Measurements from ENCODE around the gene NMB.
A peak's percentile ranks its signal among the peaks of the same experiment; 100 is the strongest.
"Not testable (repeated sequence)": the region's sequence is repeated elsewhere in the genome, so short reads cannot be mapped to it uniquely, and the experiment has no call there.

NMB gene

DNA sequence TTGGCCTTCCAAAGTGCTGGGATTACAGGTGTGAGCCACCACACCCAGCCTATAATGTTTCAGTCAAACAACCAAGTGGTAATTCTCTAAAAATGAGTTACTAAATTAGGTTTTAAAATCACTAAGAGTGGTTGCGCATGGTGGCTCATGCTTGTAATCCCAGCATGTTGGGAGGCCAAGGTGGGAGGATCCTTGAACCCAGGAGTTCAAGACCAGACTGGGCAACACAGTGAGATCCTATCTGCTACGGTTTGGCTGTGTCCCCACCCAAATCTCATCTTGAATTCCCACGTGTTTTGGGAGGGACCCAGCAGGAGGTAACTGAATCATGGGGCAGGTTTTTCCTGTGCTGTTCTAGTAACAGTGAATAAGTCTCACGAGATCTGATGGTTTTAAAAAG, 31.9 kb upstream of the NMB start:
- peaks cover 13% of the 10 kb centered on the region for H3K4me1 ChIP-seq (ENCODE audit: low read length)

DNA sequence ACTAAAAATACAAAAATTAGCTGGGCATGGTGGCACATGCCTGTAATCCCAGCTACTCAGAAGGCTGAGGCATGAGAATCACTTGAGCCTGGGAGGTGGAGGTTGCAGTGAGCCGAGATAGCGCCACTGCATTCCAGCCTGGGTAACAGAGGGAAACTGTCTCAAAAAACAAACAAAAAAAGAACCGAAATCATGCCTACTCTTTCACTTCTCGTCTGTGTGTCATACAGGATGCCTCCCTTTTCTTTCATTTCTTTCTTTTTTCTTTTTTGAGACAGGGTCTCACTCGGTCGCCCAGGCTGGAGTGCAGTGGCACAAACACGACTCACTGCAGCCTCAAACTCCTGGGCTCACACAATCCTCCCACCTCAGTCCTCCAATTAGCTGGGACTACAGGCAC, 28.4 kb upstream of the NMB start:
- Histone ChIP-seq H3K4me1 (ENCODE audit: low read length) (peaks cover 13% of the 10 kb centered on the region), H3K4me2 (ENCODE audit: low read length) (peak overlapping the region; percentile 8; the same call in 1 of the 2 replicates), H3K27ac (ENCODE audit: low read length) (peak overlapping the region; percentile 35), H3K36me3 (replicated peaks; ENCODE audit: low read depth, low read length) (peaks cover 36% of the 10 kb centered on the region)
- not testable (repeated sequence) for H3K27me3 ChIP-seq (ENCODE audit: low read depth, low read length); H4K20me1 ChIP-seq (ENCODE audit: insufficient read depth, low read length); H3K79me2 ChIP-seq (ENCODE audit: low read length); H3K4me3 ChIP-seq (ENCODE audit: low read length); H2AFZ ChIP-seq (ENCODE audit: low read depth, low read length); H3K9ac ChIP-seq (ENCODE audit: low read length); H3K9me3 ChIP-seq (ENCODE audit: insufficient read depth, low read length)

More for the DNA sequence above, 31.9 kb upstream of the NMB start:
- Histone ChIP-seq H2AFZ (ENCODE audit: low read depth, low read length) (no peak overlapping the region), H3K27me3 (ENCODE audit: low read depth, low read length) (no peaks in the 10 kb centered on the region), H3K36me3 (replicated peaks; ENCODE audit: low read depth, low read length) (peaks cover 28% of the 10 kb centered on the region), H3K4me3 (ENCODE audit: low read length) (no peak overlapping the region), H3K4me2 (ENCODE audit: low read length) (no peak overlapping the region), H3K79me2 (ENCODE audit: low read length) (peaks cover 28% of the 10 kb centered on the region), H3K9me3 (ENCODE audit: insufficient read depth, low read length) (no peaks in the 10 kb centered on the region), H4K20me1 (ENCODE audit: insufficient read depth, low read length) (no peaks in the 10 kb centered on the region; the same call in 1 of the 2 replicates), H3K9ac (ENCODE audit: low read length) (no peak overlapping the region), H3K27ac (ENCODE audit: low read length) (no peak overlapping the region)
- TF ChIP-seq EZH2phosphoT487 (IDR thresholded peaks at IDR 0.05; ENCODE audit: low read depth): no peak
- TF ChIP-seq, protein P1, sequence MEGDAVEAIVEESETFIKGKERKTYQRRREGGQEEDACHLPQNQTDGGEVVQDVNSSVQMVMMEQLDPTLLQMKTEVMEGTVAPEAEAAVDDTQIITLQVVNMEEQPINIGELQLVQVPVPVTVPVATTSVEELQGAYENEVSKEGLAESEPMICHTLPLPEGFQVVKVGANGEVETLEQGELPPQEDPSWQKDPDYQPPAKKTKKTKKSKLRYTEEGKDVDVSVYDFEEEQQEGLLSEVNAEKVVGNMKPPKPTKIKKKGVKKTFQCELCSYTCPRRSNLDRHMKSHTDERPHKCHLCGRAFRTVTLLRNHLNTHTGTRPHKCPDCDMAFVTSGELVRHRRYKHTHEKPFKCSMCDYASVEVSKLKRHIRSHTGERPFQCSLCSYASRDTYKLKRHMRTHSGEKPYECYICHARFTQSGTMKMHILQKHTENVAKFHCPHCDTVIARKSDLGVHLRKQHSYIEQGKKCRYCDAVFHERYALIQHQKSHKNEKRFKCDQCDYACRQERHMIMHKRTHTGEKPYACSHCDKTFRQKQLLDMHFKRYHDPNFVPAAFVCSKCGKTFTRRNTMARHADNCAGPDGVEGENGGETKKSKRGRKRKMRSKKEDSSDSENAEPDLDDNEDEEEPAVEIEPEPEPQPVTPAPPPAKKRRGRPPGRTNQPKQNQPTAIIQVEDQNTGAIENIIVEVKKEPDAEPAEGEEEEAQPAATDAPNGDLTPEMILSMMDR (IDR thresholded peaks at IDR 0.05; ENCODE audit: low read depth, low read length): no peak

DNA sequence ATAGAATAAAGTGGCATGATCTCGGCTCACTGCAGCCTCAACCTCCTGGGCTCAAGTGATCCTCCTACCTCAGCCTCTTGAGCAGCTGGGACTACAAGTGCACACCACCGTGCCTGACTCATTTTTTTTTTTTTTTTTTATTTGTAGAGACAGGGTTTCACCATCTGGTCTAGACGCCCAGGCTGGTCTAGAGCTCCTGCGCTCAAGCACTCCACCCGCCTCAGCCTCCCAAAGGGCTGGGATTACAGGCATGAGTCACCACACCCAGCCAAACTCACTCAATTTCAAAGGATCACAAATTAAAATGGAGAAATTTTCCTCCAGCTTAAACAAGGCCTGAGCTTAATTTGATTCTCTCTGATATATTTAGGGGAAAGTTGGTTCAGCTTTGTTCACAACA, 27.3 kb upstream of the NMB start:
- peaks cover 26% of the 10 kb centered on the region for H3K36me3 ChIP-seq (replicated peaks; ENCODE audit: low read depth, low read length)
- H3K27ac ChIP-seq (ENCODE audit: low read length): no peak overlapping the region
- no peak overlapping the region for H3K4me2 ChIP-seq (ENCODE audit: low read length)

DNA sequence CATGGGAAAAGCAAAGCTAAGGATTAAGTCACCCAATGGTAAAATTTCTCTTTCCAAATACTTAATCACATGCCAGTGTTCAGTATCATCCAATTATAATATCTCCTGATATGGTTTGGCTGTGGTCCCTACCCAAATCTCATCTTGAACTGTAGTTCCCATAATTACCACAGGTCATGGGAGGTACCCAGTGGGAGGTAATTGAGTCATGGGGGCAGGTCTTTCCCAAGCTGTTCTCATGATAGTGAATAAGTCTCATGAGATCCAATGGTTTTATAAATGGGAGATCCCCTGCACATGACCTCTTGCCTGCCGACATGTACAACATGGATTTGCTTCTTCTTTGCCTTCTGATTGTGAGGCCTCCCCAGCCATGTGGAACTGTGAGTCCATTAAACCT, 26.1 kb upstream of the NMB start:
- Histone ChIP-seq H3K9me3 (ENCODE audit: insufficient read depth, low read length) (no peaks in the 10 kb centered on the region), H3K79me2 (ENCODE audit: low read length) (no peaks in the 10 kb centered on the region), H3K36me3 (replicated peaks; ENCODE audit: low read depth, low read length) (peaks cover 26% of the 10 kb centered on the region), H2AFZ (ENCODE audit: low read depth, low read length) (no peak overlapping the region), H3K4me1 (ENCODE audit: low read length) (peaks cover 13% of the 10 kb centered on the region), H3K4me2 (ENCODE audit: low read length) (no peak overlapping the region), H3K27ac (ENCODE audit: low read length) (no peak overlapping the region), H4K20me1 (ENCODE audit: insufficient read depth, low read length) (no peaks in the 10 kb centered on the region), H3K27me3 (ENCODE audit: low read depth, low read length) (no peaks in the 10 kb centered on the region), H3K9ac (ENCODE audit: low read length) (no peak overlapping the region), H3K4me3 (ENCODE audit: low read length) (no peak overlapping the region)
- TF ChIP-seq, protein P1 (IDR thresholded peaks at IDR 0.05; ENCODE audit: low read depth, low read length): no peak
- no peak for TF ChIP-seq EZH2phosphoT487 (IDR thresholded peaks at IDR 0.05; ENCODE audit: low read depth)

More for the DNA sequence above, 27.3 kb upstream of the NMB start:
- no peak overlapping the region for H2AFZ ChIP-seq (ENCODE audit: low read depth, low read length)
- H3K27me3 ChIP-seq (ENCODE audit: low read depth, low read length): no peaks in the 10 kb centered on the region
- TF ChIP-seq, protein P1 (IDR thresholded peaks at IDR 0.05; ENCODE audit: low read depth, low read length): no peak
- no peak for TF ChIP-seq EZH2phosphoT487 (IDR thresholded peaks at IDR 0.05; ENCODE audit: low read depth)
- peaks cover 13% of the 10 kb centered on the region for H3K4me1 ChIP-seq (ENCODE audit: low read length)
- H3K9me3 ChIP-seq (ENCODE audit: insufficient read depth, low read length): no peaks in the 10 kb centered on the region
- no peak overlapping the region for H3K4me3 ChIP-seq (ENCODE audit: low read length)
- H4K20me1 ChIP-seq (ENCODE audit: insufficient read depth, low read length): no peaks in the 10 kb centered on the region
- no peaks in the 10 kb centered on the region for H3K79me2 ChIP-seq (ENCODE audit: low read length)
- no peak overlapping the region for H3K9ac ChIP-seq (ENCODE audit: low read length)

DNA sequence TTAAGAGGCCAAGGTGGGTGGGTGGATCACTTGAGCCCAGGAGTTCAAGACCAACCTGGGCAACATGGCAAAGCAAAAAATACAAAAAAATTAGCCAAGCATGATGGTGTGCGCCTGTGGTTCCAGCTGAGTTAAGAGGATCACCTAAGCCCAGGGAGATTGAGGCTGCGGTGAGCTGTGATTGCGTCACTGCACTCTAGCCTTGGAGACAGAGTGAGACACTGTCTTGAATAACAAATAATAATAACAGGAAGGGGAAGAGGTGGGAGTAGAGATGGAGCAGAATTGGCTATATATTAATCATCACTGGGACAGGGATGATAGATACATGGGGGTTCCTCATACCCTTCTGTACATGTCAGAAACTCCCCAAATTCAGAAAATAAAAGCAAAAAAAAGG, 23.8 kb upstream of the NMB start:
- Histone ChIP-seq H2AFZ (ENCODE audit: low read depth, low read length) (no peak overlapping the region), H3K9me3 (ENCODE audit: insufficient read depth, low read length) (no peaks in the 10 kb centered on the region), H3K9ac (ENCODE audit: low read length) (no peak overlapping the region), H3K27me3 (ENCODE audit: low read depth, low read length) (no peaks in the 10 kb centered on the region), H3K4me2 (ENCODE audit: low read length) (no peak overlapping the region), H3K79me2 (ENCODE audit: low read length) (no peaks in the 10 kb centered on the region), H3K4me1 (ENCODE audit: low read length) (peaks cover 9% of the 10 kb centered on the region), H3K4me3 (ENCODE audit: low read length) (no peak overlapping the region), H4K20me1 (ENCODE audit: insufficient read depth, low read length) (no peaks in the 10 kb centered on the region), H3K27ac (ENCODE audit: low read length) (no peak overlapping the region), H3K36me3 (replicated peaks; ENCODE audit: low read depth, low read length) (peaks cover 25% of the 10 kb centered on the region)
- TF ChIP-seq EZH2phosphoT487 (IDR thresholded peaks at IDR 0.05; ENCODE audit: low read depth): no peak
- TF ChIP-seq, protein P1 (IDR thresholded peaks at IDR 0.05; ENCODE audit: low read depth, low read length): no peak

All from OCI-LY3 (cell line).